ENCODE data around the gene OR6C76. TPM values are rescaled to one million over a fixed set of nuclear protein-coding genes. Genes with fewer than 3 reads are reported as not detected.
"Not testable (repeated sequence)": the region's sequence is repeated elsewhere in the genome, so short reads cannot be mapped to it uniquely, and the experiment has no call there.

OR6C76 gene
- total RNA-seq, 2 experiments from 2014 or later = not detected

DNA sequence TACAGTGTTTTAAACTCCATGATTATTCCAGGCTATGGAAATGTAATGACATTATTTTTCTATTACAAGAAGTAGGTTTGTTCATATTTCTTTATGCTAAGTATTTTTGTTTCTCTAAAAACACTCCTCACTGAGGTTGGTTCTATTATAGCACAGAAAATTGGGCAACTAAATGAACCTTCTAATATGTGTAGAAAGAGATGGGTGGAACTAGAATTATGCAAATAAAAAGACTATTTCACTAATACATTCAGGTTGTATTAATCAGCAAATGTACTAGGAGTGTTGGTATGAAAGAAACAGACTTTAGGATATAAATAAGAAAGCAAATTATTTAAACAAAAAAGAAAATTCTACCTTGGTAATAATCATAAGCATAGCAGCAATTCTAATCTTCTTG, 22.8 kb downstream of the OR6C76 start:
- BruUV-seq (replicated peaks) = no TSS peak

DNA sequence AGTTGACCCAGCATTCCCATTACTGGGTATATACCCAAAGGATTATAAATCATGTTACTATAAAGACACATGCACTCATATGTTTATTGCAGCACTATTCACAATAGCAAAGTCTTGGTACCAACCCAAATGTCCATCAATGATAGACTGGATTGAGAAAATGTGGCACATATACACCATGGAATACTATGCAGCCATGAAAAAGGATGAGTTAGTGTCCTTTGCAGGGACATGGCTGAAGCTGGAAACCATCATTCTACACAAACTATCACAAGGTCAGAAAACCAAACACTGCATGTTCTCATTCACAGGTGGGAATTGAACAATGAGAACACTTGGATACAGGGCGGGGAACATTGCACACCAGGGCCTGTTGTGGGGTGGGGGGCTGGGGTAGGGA, 38.9 kb downstream of the OR6C76 start:
- H3K9me3 ChIP-seq (ENCODE audit: low read length); H3K4me2 ChIP-seq (ENCODE audit: low read length); H4K20me1 ChIP-seq (ENCODE audit: insufficient read depth, low read length); H3K27ac ChIP-seq (ENCODE audit: low read depth, low read length, poor library complexity, severe bottlenecking); H3K36me3 ChIP-seq (ENCODE audit: insufficient read depth, low read length); CTCF ChIA-PET (ENCODE audit: unreplicated experiment); H2AFZ ChIP-seq (ENCODE audit: low read length); intact Hi-C loops (cut with micrococcal nuclease; ENCODE audit: unreplicated experiment); DNase-seq (ENCODE audit: low spot score); BruUV-seq (replicated peaks); H3K9me2 ChIP-seq (ENCODE audit: insufficient read depth, low read length); POLR2A ChIA-PET; H3K79me2 ChIP-seq (ENCODE audit: insufficient read depth, low read depth, low read length); H3K4me3 ChIP-seq (ENCODE audit: low read depth, low read length, poor library complexity, severe bottlenecking): not testable (repeated sequence)
- peaks cover 20% of the 10 kb centered on the region for H3K4me1 ChIP-seq (ENCODE audit: insufficient read depth, low read length, poor library complexity, severe bottlenecking)

More for the DNA sequence above, 22.8 kb downstream of the OR6C76 start:
- ChIA-PET POLR2A (interaction anchor here (0.7 kb wide), 1 partner anchor 9 kb away, joined by 4 read pairs; no protein-coding TSS in a partner anchor), CTCF (ENCODE audit: unreplicated experiment) (no interaction called here)
- DNase-seq (ENCODE audit: low spot score) = no peak
- Histone ChIP-seq H3K4me3 (ENCODE audit: low read depth, low read length, poor library complexity, severe bottlenecking) (no peak overlapping the region), H3K4me1 (ENCODE audit: insufficient read depth, low read length, poor library complexity, severe bottlenecking) (no peaks in the 10 kb centered on the region), H3K79me2 (ENCODE audit: insufficient read depth, low read depth, low read length) (no peaks in the 10 kb centered on the region), H3K9me3 (ENCODE audit: low read length) (no peaks in the 10 kb centered on the region), H3K27ac (ENCODE audit: low read depth, low read length, poor library complexity, severe bottlenecking) (no peak overlapping the region), H3K4me2 (ENCODE audit: low read length) (no peak overlapping the region), H4K20me1 (ENCODE audit: insufficient read depth, low read length) (no peaks in the 10 kb centered on the region), H3K9me2 (ENCODE audit: insufficient read depth, low read length) (peaks cover 5% of the 10 kb centered on the region; the same call in 1 of the 2 replicates), H3K36me3 (ENCODE audit: insufficient read depth, low read length) (no peaks in the 10 kb centered on the region), H2AFZ (ENCODE audit: low read length) (no peak overlapping the region)
- no peak for TF ChIP-seq EZH2phosphoT487 (IDR thresholded peaks at IDR 0.05; ENCODE audit: borderline replicate concordance, low read depth, low read length)
- TF ChIP-seq, protein P1, sequence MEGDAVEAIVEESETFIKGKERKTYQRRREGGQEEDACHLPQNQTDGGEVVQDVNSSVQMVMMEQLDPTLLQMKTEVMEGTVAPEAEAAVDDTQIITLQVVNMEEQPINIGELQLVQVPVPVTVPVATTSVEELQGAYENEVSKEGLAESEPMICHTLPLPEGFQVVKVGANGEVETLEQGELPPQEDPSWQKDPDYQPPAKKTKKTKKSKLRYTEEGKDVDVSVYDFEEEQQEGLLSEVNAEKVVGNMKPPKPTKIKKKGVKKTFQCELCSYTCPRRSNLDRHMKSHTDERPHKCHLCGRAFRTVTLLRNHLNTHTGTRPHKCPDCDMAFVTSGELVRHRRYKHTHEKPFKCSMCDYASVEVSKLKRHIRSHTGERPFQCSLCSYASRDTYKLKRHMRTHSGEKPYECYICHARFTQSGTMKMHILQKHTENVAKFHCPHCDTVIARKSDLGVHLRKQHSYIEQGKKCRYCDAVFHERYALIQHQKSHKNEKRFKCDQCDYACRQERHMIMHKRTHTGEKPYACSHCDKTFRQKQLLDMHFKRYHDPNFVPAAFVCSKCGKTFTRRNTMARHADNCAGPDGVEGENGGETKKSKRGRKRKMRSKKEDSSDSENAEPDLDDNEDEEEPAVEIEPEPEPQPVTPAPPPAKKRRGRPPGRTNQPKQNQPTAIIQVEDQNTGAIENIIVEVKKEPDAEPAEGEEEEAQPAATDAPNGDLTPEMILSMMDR (conservative IDR thresholded peaks at IDR 0.05; ENCODE audit: low read length) = no peak
- intact Hi-C loops (cut with micrococcal nuclease; ENCODE audit: unreplicated experiment) = loop anchor here (5.0 kb wide), 1 partner anchor 168 kb away; no protein-coding TSS in a partner anchor

DNA sequence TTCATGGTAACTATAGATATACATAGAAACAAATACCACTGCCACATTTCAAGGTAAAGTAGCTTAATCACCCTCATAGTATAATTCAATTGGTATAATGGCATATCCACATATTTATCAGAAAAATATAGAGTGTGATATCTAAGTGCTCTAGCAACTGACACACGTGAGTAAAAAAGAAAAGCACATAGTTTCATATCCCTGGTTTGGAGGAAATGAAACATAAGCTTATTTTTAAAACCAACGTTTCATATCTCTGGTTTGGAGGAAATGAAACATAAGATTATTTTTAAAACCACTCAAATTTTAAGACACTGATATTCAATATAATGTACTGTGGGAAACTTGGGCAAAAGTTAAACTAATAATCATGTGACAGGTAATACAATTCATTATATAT, 41.8 kb downstream of the OR6C76 start:
- BruUV-seq (replicated peaks) = no TSS peak
- H3K9me3 ChIP-seq (ENCODE audit: low read length) = no peaks in the 10 kb centered on the region
- H4K20me1 ChIP-seq (ENCODE audit: insufficient read depth, low read length) = no peaks in the 10 kb centered on the region
- H3K4me2 ChIP-seq (ENCODE audit: low read length) = peak overlapping the region; percentile 60
- peak; percentile 52 for DNase-seq (ENCODE audit: low spot score)
- peak overlapping the region; percentile 6 for H3K4me3 ChIP-seq (ENCODE audit: low read depth, low read length, poor library complexity, severe bottlenecking)
- no peaks in the 10 kb centered on the region for H3K36me3 ChIP-seq (ENCODE audit: insufficient read depth, low read length)
- H3K79me2 ChIP-seq (ENCODE audit: insufficient read depth, low read depth, low read length) = no peaks in the 10 kb centered on the region
- intact Hi-C loops (cut with micrococcal nuclease; ENCODE audit: unreplicated experiment) = no loop called here
- POLR2A ChIA-PET = interaction anchor here (0.7 to 1.4 kb wide), 4 partner anchors 13 to 175 kb away, joined by 3 read pairs; partner anchors contain the start of gene OR6C2
- CTCF ChIA-PET (ENCODE audit: unreplicated experiment) = no interaction called here
- TF ChIP-seq, protein P1 (conservative IDR thresholded peaks at IDR 0.05; ENCODE audit: low read length) = no peak
- TF ChIP-seq EZH2phosphoT487 (IDR thresholded peaks at IDR 0.05; ENCODE audit: borderline replicate concordance, low read depth, low read length) = no peak
- H3K4me1 ChIP-seq (ENCODE audit: insufficient read depth, low read length, poor library complexity, severe bottlenecking) = peaks cover 20% of the 10 kb centered on the region
- H3K27ac ChIP-seq (ENCODE audit: low read depth, low read length, poor library complexity, severe bottlenecking) = no peak overlapping the region
- no peak overlapping the region for H2AFZ ChIP-seq (ENCODE audit: low read length)
- H3K9me2 ChIP-seq (ENCODE audit: insufficient read depth, low read length) = no peaks in the 10 kb centered on the region

Measured in OCI-LY7 (cell line).